Coronary artery (tissue), 2 donors: ENCODE measurements around the gene MAD1L1.

Experiments used
- DNase-seq: peaks from one replicate; pipeline ENCODE4 v3.0.0-alpha.2; 2017; ENCODE audit warnings: low spot score
- H3K27ac ChIP-seq, 2 donors: fragments of 200-600 bp; sonication (generic); one replicate each; pipeline ENCODE4 v1.5.1; 2016 to 2019
- H3K4me3 ChIP-seq: fragments of 200-600 bp; sonication (generic); 2 replicates; pipeline ENCODE4 v1.5.1; 2016; ENCODE audit warnings: mild to moderate bottlenecking, moderate library complexity
- CTCF ChIP-seq: fragments of 200-600 bp; sonication (generic); IDR thresholded peaks from one replicate; pipeline ENCODE4 v1.5.1; 2019; ENCODE audit warnings: antibody characterized with exemption

The MAD1L1 gene

GRCh38 chr7:2080060-2080387 is 152.7 kb downstream of the MAD1L1 start:
- no peak for TF ChIP-seq CTCF
- no peak overlapping the region for H3K27ac ChIP-seq

GRCh38 chr7:2079332-2080059 is 153.2 kb downstream of the MAD1L1 start:
- Histone ChIP-seq H3K4me3 (no peak overlapping the region), H3K27ac (no peak overlapping the region)
- TF ChIP-seq CTCF = no peak
- DNase-seq = no peak

More at GRCh38 chr7:2080060-2080387, 152.7 kb downstream of the MAD1L1 start:
- no peak overlapping the region for H3K4me3 ChIP-seq
- no peak for DNase-seq

- Histone ChIP-seq H3K27ac (no peak overlapping the region), H3K4me3 (no peak overlapping the region)
- no peak for TF ChIP-seq CTCF
- DNase-seq = no peak
Measured at GRCh38 chr7:2078899-2079298, 153.8 kb downstream of the MAD1L1 start.

- Histone ChIP-seq H3K27ac (no peak overlapping the region), H3K4me3 (no peak overlapping the region)
- no peak for TF ChIP-seq CTCF
- no peak for DNase-seq
Measured at GRCh38 chr7:2076649-2077064, 156.1 kb downstream of the MAD1L1 start.

GRCh38 chr7:2075811-2076210 is 156.9 kb downstream of the MAD1L1 start:
- Histone ChIP-seq H3K27ac (no peak overlapping the region), H3K4me3 (no peak overlapping the region)
- no peak for TF ChIP-seq CTCF
- DNase-seq = no peak

- Histone ChIP-seq H3K27ac (no peak overlapping the region), H3K4me3 (no peak overlapping the region)
- TF ChIP-seq CTCF = no peak
- no peak for DNase-seq
Measured at GRCh38 chr7:2074691-2075090, 158.1 kb downstream of the MAD1L1 start.

GRCh38 chr7:2072798-2073197 is 159.9 kb downstream of the MAD1L1 start:
- Histone ChIP-seq H3K27ac (no peak overlapping the region), H3K4me3 (no peak overlapping the region)
- no peak for TF ChIP-seq CTCF
- no peak for DNase-seq
